GM12878 (cell line): ENCODE measurements around the gene MXRA8. TPM values are rescaled to one million over a fixed set of nuclear protein-coding genes. Genes with fewer than 3 reads are reported as not detected.

Source experiments
- BRCA1 ChIP-seq: IDR thresholded peaks from 2 replicates; pipeline ENCODE4 v1.6.1; 2011; ENCODE audit warnings: low read depth, low read length, improper control_type of control experiment
- CBX3 ChIP-seq: fragments of 200-600 bp; sonication (generic); IDR thresholded peaks from 2 replicates; pipeline ENCODE4 v1.6.1; 2016; ENCODE audit warnings: low read depth, borderline replicate concordance
- CEBPB ChIP-seq, 2 experiments: fragments of 150-350 bp in 1 of 2; IDR thresholded peaks; 2 replicates each; pipeline ENCODE4 v1.6.1; 2012 to 2014; ENCODE audit warnings: low read depth in 2 of 2, low read length in 2 of 2, borderline replicate concordance in 1 of 2, inconsistent platforms in 1 of 2
- CHD2 ChIP-seq: IDR thresholded peaks from 2 replicates; pipeline ENCODE4 v1.6.1; 2011; ENCODE audit warnings: low read depth, low read length, improper control_type of control experiment, borderline replicate concordance
- CHD4 ChIP-seq: fragments of 200-600 bp; sonication (generic); IDR thresholded peaks from 2 replicates; pipeline ENCODE4 v1.6.1; 2016; ENCODE audit warnings: mild to moderate bottlenecking
- EED ChIP-seq: sonication (generic); IDR thresholded peaks from 2 replicates; pipeline ENCODE4 v1.6.1; 2016; ENCODE audit warnings: antibody characterized with exemption, low read depth
- EGR1 ChIP-seq, 2 experiments: IDR thresholded peaks; 1 replicate in 1 of 2; 2 replicates in 1 of 2; pipeline ENCODE4 v1.6.1; 2011 to 2012; ENCODE audit warnings: low read depth in 2 of 2, low read length in 2 of 2, borderline replicate concordance in 1 of 2, mild to moderate bottlenecking in 1 of 2, moderate library complexity in 1 of 2
- GATAD2B ChIP-seq: fragments of 450-650 bp; conservative IDR thresholded peaks from 2 replicates; pipeline ENCODE4 v1.6.1; 2017; ENCODE audit warnings: low read depth, mild to moderate bottlenecking, moderate library complexity
- HCFC1 ChIP-seq: fragments of 150-350 bp; IDR thresholded peaks from 2 replicates; pipeline ENCODE4 v1.6.1; 2014; ENCODE audit warnings: low read length
- HDAC6 ChIP-seq: fragments of 200-600 bp; sonication (generic); IDR thresholded peaks from one replicate; pipeline ENCODE4 v1.8.0; 2017; ENCODE audit warnings: antibody characterized with exemption; ENCODE audit not compliant: unreplicated experiment
- IRF5 ChIP-seq: fragments of 450-650 bp; IDR thresholded peaks from 2 replicates; pipeline ENCODE4 v1.6.1; 2017; ENCODE audit warnings: borderline replicate concordance
- LARP7 ChIP-seq: fragments of 450-650 bp; IDR thresholded peaks from 2 replicates; pipeline ENCODE4 v1.6.1; 2017; ENCODE audit warnings: mild to moderate bottlenecking
- NBN ChIP-seq: fragments of 450-650 bp; IDR thresholded peaks from 2 replicates; pipeline ENCODE4 v1.6.1; 2016
- NR2F1 ChIP-seq: fragments of 450-650 bp; conservative IDR thresholded peaks from 2 replicates; pipeline ENCODE4 v1.6.1; 2017; ENCODE audit warnings: mild to moderate bottlenecking
- POLR2A ChIP-seq: IDR thresholded peaks from 2 replicates; pipeline ENCODE4 v1.6.1; 2011; ENCODE audit warnings: low read depth, mild to moderate bottlenecking, low read length
- RUNX3 ChIP-seq: IDR thresholded peaks from 2 replicates; pipeline ENCODE4 v1.6.1; 2012; ENCODE audit warnings: low read length, inconsistent platforms
- SKIL ChIP-seq: fragments of 450-650 bp; IDR thresholded peaks from 2 replicates; pipeline ENCODE4 v1.6.1; 2017; ENCODE audit warnings: mild to moderate bottlenecking, low read depth, inconsistent platforms; ENCODE audit not compliant: poor library complexity, severe bottlenecking
- SMARCA5 ChIP-seq: fragments of 450-650 bp; IDR thresholded peaks from 2 replicates; pipeline ENCODE4 v1.6.1; 2017; ENCODE audit warnings: mild to moderate bottlenecking
- SPI1 ChIP-seq: IDR thresholded peaks from 2 replicates; pipeline ENCODE4 v1.6.1; 2011; ENCODE audit warnings: low read depth, mild to moderate bottlenecking, low read length, moderate library complexity, borderline replicate concordance; ENCODE audit not compliant: insufficient read depth
- SREBF2 ChIP-seq: IDR thresholded peaks from 2 replicates; pipeline ENCODE4 v1.6.1; 2012; ENCODE audit warnings: mild to moderate bottlenecking, low read length
- TAF1 ChIP-seq: IDR thresholded peaks from 2 replicates; pipeline ENCODE4 v1.6.1; 2011; ENCODE audit warnings: mild to moderate bottlenecking, low read depth, low read length, borderline replicate concordance
- USF1 ChIP-seq: IDR thresholded peaks from 2 replicates; pipeline ENCODE4 v1.6.1; 2011; ENCODE audit warnings: borderline replicate concordance, low read depth, mild to moderate bottlenecking, moderate library complexity, mixed read lengths, low read length; ENCODE audit not compliant: insufficient read depth; ENCODE audit errors: extremely low read length
- ZNF274 ChIP-seq: IDR thresholded peaks from one replicate; pipeline ENCODE4 v1.8.0; 2011; ENCODE audit not compliant: insufficient read length, insufficient read depth
- polyA plus RNA-seq, 11 experiments: library from polyadenylated mRNA; depleted of rRNA in 4 of 11; unstranded in 6 of 11; stranded (reverse) in 5 of 11; fragments of >200 nt; fragmentation: Nextera tagmentation in 4 of 11; fragmentation: Illumina TruSeq in 1 of 11; extraction: Ambion mirVana in 4 of 11; extraction: Trizol in 1 of 11; gene quantifications; 1 replicate in 1 of 11; 2 replicates in 10 of 11; pipeline versions ENCODE4 v1.2.1 to v1.2.3, GENCODE V29; 2011 to 2016; ENCODE audit warnings: inconsistent platforms in 2 of 11, missing spikeins in 2 of 11, low read depth in 1 of 11
- total RNA-seq, 4 experiments: library from RNA; depleted of rRNA in 3 of 4; stranded (reverse); fragments of >200 nt in 3 of 4; fragmentation: Illumina TruSeq in 1 of 4; extraction: Trizol in 1 of 4; gene quantifications; 2 replicates each; pipeline versions ENCODE4 v1.2.1 to v1.2.3, GENCODE V29; 2013 to 2021
- TF ChIP-seq, protein P1 (sequence below): fragments of 450-650 bp; conservative IDR thresholded peaks from 2 replicates; pipeline ENCODE4 v1.6.1; 2017; ENCODE audit warnings: mild to moderate bottlenecking, moderate library complexity
- TF ChIP-seq, protein P2 (sequence below): IDR thresholded peaks from 2 replicates; pipeline ENCODE4 v1.6.1; 2011; ENCODE audit warnings: low read depth, low read length, improper control_type of control experiment, borderline replicate concordance

Gene MXRA8
- total and polyA plus RNA-seq, 10 of the 15 experiments (the other 5 are each of a cell fraction or from before 2014, with no cell fraction given), result 0.11 to 0.54 (median 0.21) TPM; not detected in 6

- TF ChIP-seq, protein P1, sequence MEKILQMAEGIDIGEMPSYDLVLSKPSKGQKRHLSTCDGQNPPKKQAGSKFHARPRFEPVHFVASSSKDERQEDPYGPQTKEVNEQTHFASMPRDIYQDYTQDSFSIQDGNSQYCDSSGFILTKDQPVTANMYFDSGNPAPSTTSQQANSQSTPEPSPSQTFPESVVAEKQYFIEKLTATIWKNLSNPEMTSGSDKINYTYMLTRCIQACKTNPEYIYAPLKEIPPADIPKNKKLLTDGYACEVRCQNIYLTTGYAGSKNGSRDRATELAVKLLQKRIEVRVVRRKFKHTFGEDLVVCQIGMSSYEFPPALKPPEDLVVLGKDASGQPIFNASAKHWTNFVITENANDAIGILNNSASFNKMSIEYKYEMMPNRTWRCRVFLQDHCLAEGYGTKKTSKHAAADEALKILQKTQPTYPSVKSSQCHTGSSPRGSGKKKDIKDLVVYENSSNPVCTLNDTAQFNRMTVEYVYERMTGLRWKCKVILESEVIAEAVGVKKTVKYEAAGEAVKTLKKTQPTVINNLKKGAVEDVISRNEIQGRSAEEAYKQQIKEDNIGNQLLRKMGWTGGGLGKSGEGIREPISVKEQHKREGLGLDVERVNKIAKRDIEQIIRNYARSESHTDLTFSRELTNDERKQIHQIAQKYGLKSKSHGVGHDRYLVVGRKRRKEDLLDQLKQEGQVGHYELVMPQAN, result peak; percentile 72
- TF ChIP-seq CEBPB (IDR thresholded peaks at IDR 0.05; ENCODE audit: borderline replicate concordance in 1 of 2, low read depth in 2 of 2, low read length in 2 of 2), result no peak
- TF ChIP-seq BRCA1, result no peak
- TF ChIP-seq CHD2, result no peak
- no peak for TF ChIP-seq SKIL
- peak; percentile 23 for TF ChIP-seq RUNX3
- TF ChIP-seq HCFC1, result peak; percentile 46
- 0 out of 2 replicates have a peak, but pooled peaks have one; percentile 10 for TF ChIP-seq NR2F1
- peak; percentile 56 for TF ChIP-seq GATAD2B
- peak; percentile 73 for TF ChIP-seq TAF1
- TF ChIP-seq HDAC6, result no peak
- no peak for TF ChIP-seq CBX3
- TF ChIP-seq SPI1, result no peak
- TF ChIP-seq USF1, result no peak
- TF ChIP-seq EGR1 (IDR thresholded peaks at IDR 0.05; ENCODE audit: borderline replicate concordance in 1 of 2, low read depth in 2 of 2, low read length in 2 of 2), result peak in 1 of 2 experiments; percentile 42; a peak in 1 of 3 replicates
- peak; percentile 28; the same call in 1 of the 2 replicates for TF ChIP-seq LARP7
- no peak for TF ChIP-seq EED
- no peak for TF ChIP-seq NBN
- TF ChIP-seq CHD4, result no peak
- no peak for TF ChIP-seq SMARCA5
- TF ChIP-seq POLR2A, result peak; percentile 92
- TF ChIP-seq ZNF274, result no peak
- TF ChIP-seq, protein P2, sequence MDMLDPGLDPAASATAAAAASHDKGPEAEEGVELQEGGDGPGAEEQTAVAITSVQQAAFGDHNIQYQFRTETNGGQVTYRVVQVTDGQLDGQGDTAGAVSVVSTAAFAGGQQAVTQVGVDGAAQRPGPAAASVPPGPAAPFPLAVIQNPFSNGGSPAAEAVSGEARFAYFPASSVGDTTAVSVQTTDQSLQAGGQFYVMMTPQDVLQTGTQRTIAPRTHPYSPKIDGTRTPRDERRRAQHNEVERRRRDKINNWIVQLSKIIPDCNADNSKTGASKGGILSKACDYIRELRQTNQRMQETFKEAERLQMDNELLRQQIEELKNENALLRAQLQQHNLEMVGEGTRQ, result no peak
- no peak for TF ChIP-seq IRF5
- TF ChIP-seq SREBF2, result 0 out of 2 replicates have a peak, but pooled peaks have one; percentile 18
These were observed 33.6 kb downstream of the MXRA8 start, which contains the start of the genes CPTP and INTS11 (continued) for GRCh38 chr1:1324524-1325287.
